ENCODE results near the gene SRP19. TPM values are rescaled to one million over a fixed set of nuclear protein-coding genes. Genes with fewer than 3 reads are reported as not detected.

The SRP19 gene
- total RNA-seq, 1 experiment from 2014 or later, result 42.9 TPM

DNA sequence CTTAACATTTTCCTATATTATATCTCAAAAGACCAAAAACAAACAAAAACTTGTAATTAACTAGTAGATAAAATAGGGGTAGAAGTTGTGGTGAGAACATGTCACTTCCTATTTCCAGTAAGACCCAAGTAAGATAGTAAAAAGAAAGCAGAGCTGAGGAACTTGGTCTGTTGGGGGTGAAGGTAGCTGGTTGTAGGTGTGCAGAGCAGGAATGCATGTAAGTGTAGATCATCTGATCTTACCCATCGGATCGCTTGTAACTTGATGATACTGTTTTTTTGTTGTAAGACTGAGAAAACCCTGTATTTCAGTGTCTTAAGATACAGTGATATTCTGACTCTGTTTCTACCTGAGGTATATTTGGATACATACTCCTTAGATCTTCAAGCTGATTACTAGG is 5.7 kb downstream of the SRP19 start:
- TF ChIP-seq EZH2 (IDR thresholded peaks at IDR 0.05; ENCODE audit: low read length, unreplicated experiment), result no peak
- TF ChIP-seq, protein P1, sequence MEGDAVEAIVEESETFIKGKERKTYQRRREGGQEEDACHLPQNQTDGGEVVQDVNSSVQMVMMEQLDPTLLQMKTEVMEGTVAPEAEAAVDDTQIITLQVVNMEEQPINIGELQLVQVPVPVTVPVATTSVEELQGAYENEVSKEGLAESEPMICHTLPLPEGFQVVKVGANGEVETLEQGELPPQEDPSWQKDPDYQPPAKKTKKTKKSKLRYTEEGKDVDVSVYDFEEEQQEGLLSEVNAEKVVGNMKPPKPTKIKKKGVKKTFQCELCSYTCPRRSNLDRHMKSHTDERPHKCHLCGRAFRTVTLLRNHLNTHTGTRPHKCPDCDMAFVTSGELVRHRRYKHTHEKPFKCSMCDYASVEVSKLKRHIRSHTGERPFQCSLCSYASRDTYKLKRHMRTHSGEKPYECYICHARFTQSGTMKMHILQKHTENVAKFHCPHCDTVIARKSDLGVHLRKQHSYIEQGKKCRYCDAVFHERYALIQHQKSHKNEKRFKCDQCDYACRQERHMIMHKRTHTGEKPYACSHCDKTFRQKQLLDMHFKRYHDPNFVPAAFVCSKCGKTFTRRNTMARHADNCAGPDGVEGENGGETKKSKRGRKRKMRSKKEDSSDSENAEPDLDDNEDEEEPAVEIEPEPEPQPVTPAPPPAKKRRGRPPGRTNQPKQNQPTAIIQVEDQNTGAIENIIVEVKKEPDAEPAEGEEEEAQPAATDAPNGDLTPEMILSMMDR (conservative IDR thresholded peaks at IDR 0.05; ENCODE audit: low read depth, low read length), result no peak
- ChIA-PET POLR2A (ENCODE audit: unreplicated experiment) (no interaction called here), CTCF (no interaction called here)
- no TSS peak for BruUV-seq (replicated peaks)
- intact Hi-C loops (cut with micrococcal nuclease), result no loop called here
- DNase-seq (no peak), ATAC-seq (no peak)
- no peak overlapping the region for H3K9ac ChIP-seq (ENCODE audit: low read length)
- H3F3A ChIP-seq (ENCODE audit: low read length, unreplicated experiment), result no peaks in the 10 kb centered on the region
- H3K27me3 ChIP-seq (ENCODE audit: low read length), result no peaks in the 10 kb centered on the region
- no peak overlapping the region for H3K27ac ChIP-seq (ENCODE audit: low read length)
- peaks cover 11% of the 10 kb centered on the region for H3K4me1 ChIP-seq (ENCODE audit: insufficient read depth, low read length)
- H3K9me2 ChIP-seq (replicated peaks; ENCODE audit: low read length), result no peaks in the 10 kb centered on the region
- H4K20me1 ChIP-seq (ENCODE audit: low read length), result peaks cover 10% of the 10 kb centered on the region; the same call in 1 of the 2 replicates
- no peak overlapping the region for H3K4me2 ChIP-seq (ENCODE audit: low read length)
- no peak overlapping the region for H3K4me3 ChIP-seq (ENCODE audit: low read length)
- peaks cover 53% of the 10 kb centered on the region for H3K36me3 ChIP-seq (ENCODE audit: low read depth, low read length)
- H2AFZ ChIP-seq (ENCODE audit: low read length), result no peak overlapping the region
- peaks cover 37% of the 10 kb centered on the region for H3K79me2 ChIP-seq (ENCODE audit: low read length)
- H3K9me3 ChIP-seq (ENCODE audit: low read length), result no peaks in the 10 kb centered on the region

DNA sequence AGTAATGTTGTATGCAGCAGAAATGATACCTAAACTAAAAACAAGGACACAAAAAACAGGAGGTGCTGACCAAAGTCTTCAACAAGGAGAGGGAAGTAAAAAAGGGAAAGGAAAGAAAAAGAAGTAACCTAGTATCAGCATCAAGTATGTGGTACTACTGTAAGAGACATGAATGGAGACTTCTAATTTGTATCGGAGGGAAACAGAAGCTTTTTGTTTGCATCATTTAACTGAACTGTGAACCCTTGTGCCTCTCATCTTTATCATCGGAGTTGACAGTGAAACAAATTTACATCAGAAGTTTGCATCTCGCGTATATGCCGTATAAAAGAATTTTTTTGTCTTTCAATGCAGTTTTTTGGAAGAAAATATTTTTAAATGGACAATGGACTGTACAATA is 6.3 kb downstream of the SRP19 start:
- ATAC-seq, result no peak
- no peaks in the 10 kb centered on the region for H3K9me3 ChIP-seq (ENCODE audit: low read length)
- H3K9me2 ChIP-seq (replicated peaks; ENCODE audit: low read length), result no peaks in the 10 kb centered on the region
- ChIA-PET CTCF (no interaction called here), POLR2A (ENCODE audit: unreplicated experiment) (no interaction called here)
- H3F3A ChIP-seq (ENCODE audit: low read length, unreplicated experiment), result no peaks in the 10 kb centered on the region
- H3K79me2 ChIP-seq (ENCODE audit: low read length), result peaks cover 31% of the 10 kb centered on the region
- no peaks in the 10 kb centered on the region for H3K27me3 ChIP-seq (ENCODE audit: low read length)
- H3K4me2 ChIP-seq (ENCODE audit: low read length), result no peak overlapping the region
- H3K36me3 ChIP-seq (ENCODE audit: low read depth, low read length), result peaks cover 53% of the 10 kb centered on the region
- no peak overlapping the region for H3K4me3 ChIP-seq (ENCODE audit: low read length)
- intact Hi-C loops (cut with micrococcal nuclease), result no loop called here
- DNase-seq, result no peak
- no peak overlapping the region for H2AFZ ChIP-seq (ENCODE audit: low read length)
- no peak overlapping the region for H3K27ac ChIP-seq (ENCODE audit: low read length)
- TF ChIP-seq, protein P1 (conservative IDR thresholded peaks at IDR 0.05; ENCODE audit: low read depth, low read length), result no peak
- TF ChIP-seq EZH2phosphoT487 (IDR thresholded peaks at IDR 0.05; ENCODE audit: borderline replicate concordance, low read length) (no peak), EZH2 (IDR thresholded peaks at IDR 0.05; ENCODE audit: low read length, unreplicated experiment) (no peak)
- H4K20me1 ChIP-seq (ENCODE audit: low read length), result peaks cover 9% of the 10 kb centered on the region; the same call in 1 of the 2 replicates
- no TSS peak for BruUV-seq (replicated peaks)
- H3K4me1 ChIP-seq (ENCODE audit: insufficient read depth, low read length), result peaks cover 11% of the 10 kb centered on the region
- H3K9ac ChIP-seq (ENCODE audit: low read length), result no peak overlapping the region

DNA sequence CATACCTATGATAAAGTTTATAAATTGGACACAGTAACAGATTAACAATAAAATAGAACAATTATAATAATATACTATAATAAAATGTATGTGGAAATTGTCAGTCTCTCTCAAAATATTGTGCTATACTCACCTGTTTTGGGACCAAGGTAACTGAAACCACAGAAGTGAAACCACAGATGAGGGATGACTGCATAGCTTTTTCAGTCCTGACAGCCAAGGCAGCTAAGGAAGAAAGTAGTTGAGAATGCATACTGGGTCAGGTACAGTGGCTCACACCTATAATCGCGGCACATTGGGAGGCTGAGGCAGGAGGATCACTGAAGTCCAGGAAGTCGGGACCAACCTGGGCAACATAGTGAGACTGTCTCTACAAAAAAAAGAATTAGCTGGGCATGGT is 8.9 kb downstream of the SRP19 start:
- H3K27me3 ChIP-seq (ENCODE audit: low read length), result no peaks in the 10 kb centered on the region
- H2AFZ ChIP-seq (ENCODE audit: low read length), result no peak overlapping the region
- H3K9me2 ChIP-seq (replicated peaks; ENCODE audit: low read length), result no peaks in the 10 kb centered on the region
- DNase-seq (no peak), ATAC-seq (no peak)
- H3K9ac ChIP-seq (ENCODE audit: low read length), result no peak overlapping the region
- no TSS peak for BruUV-seq (replicated peaks)
- peaks cover 5% of the 10 kb centered on the region for H3K79me2 ChIP-seq (ENCODE audit: low read length)
- no peaks in the 10 kb centered on the region for H3F3A ChIP-seq (ENCODE audit: low read length, unreplicated experiment)
- intact Hi-C loops (cut with micrococcal nuclease), result no loop called here
- H3K4me2 ChIP-seq (ENCODE audit: low read length), result no peak overlapping the region
- CTCF ChIA-PET, result no interaction called here
- no peaks in the 10 kb centered on the region for H4K20me1 ChIP-seq (ENCODE audit: low read length)
- no peak overlapping the region for H3K4me3 ChIP-seq (ENCODE audit: low read length)
- H3K4me1 ChIP-seq (ENCODE audit: insufficient read depth, low read length), result no peaks in the 10 kb centered on the region
- H3K36me3 ChIP-seq (ENCODE audit: low read depth, low read length), result peaks cover 31% of the 10 kb centered on the region
- TF ChIP-seq EZH2phosphoT487 (IDR thresholded peaks at IDR 0.05; ENCODE audit: borderline replicate concordance, low read length) (no peak), EZH2 (IDR thresholded peaks at IDR 0.05; ENCODE audit: low read length, unreplicated experiment) (no peak)
- TF ChIP-seq, protein P1 (conservative IDR thresholded peaks at IDR 0.05; ENCODE audit: low read depth, low read length), result no peak
- no peak overlapping the region for H3K27ac ChIP-seq (ENCODE audit: low read length)
- POLR2A ChIA-PET (ENCODE audit: unreplicated experiment), result no interaction called here
- H3K9me3 ChIP-seq (ENCODE audit: low read length), result no peaks in the 10 kb centered on the region

All from PC-3 (cell line).